Right lobe of liver (tissue), 6 donors: Measurements from ENCODE around the gene LLPH. TPM values are rescaled to one million over a fixed set of nuclear protein-coding genes. Genes with fewer than 3 reads are reported as not detected.
A peak's percentile ranks its signal among the peaks of the same experiment; 100 is the strongest.
"Not testable (repeated sequence)": the region's sequence is repeated elsewhere in the genome, so short reads cannot be mapped to it uniquely, and the experiment has no call there.

ENCODE experiments used
- ATAC-seq, 4 donors: fragments of 200-7000 bp; cut with Tn5 transposase; one replicate each; pipeline ENCODE4 v1.9.1; 2020; ENCODE audit warnings: mild to moderate bottlenecking in 4 of 4, moderate library complexity in 4 of 4
- DNase-seq, 3 donors: peaks; one replicate each; pipeline ENCODE4 v3.0.0-alpha.2; 2020
- H3K27ac ChIP-seq, 3 donors: fragments of 200-600 bp; one replicate each; pipeline ENCODE4 v1.8.0; 2022
- H3K27me3 ChIP-seq, 2 donors: fragments of 200-600 bp; one replicate each; pipeline ENCODE4 v1.8.0; 2022
- H3K36me3 ChIP-seq, 4 donors: fragments of 200-600 bp; sonication (generic) in 1 of 4; one replicate each; pipeline versions ENCODE4 v1.5.1 to v1.8.0; 2017 to 2022; ENCODE audit warnings: control low read depth in 1 of 4
- H3K4me1 ChIP-seq, 4 donors: fragments of 200-600 bp; sonication (generic) in 1 of 4; one replicate each; pipeline versions ENCODE4 v1.5.1 to v1.8.0; 2017 to 2022; ENCODE audit warnings: control low read depth in 1 of 4
- H3K4me3 ChIP-seq, 3 donors: fragments of 200-600 bp; one replicate each; pipeline ENCODE4 v1.8.0; 2022
- H3K9me3 ChIP-seq, 4 donors: fragments of 200-600 bp; sonication (generic) in 1 of 4; one replicate each; pipeline versions ENCODE4 v1.5.1 to v1.8.0; 2017 to 2022; ENCODE audit warnings: control low read depth in 1 of 4
- POLR2A ChIP-seq: fragments of 450-650 bp; IDR thresholded peaks from one replicate; pipeline ENCODE4 v1.6.1; 2017; ENCODE audit warnings: antibody characterized with exemption, mild to moderate bottlenecking
- WGBS: methylation state at CpG from one replicate; pipeline ENCODE4 v1.1.6; 2018; ENCODE audit warnings: low coverage, low lambda C conversion rate; ENCODE audit not compliant: insufficient coverage; ENCODE audit errors: missing lambda C conversion rate; 5-methylcytosine and 5-hydroxymethylcytosine counted together
- intact Hi-C, 2 donors: fragments of 100-400 bp; cut with DNase I; formaldehyde crosslinking; loops; one replicate each; pipeline versions ENCODE4 v1.11.2 to v1.14.1; 2022
- long read RNA-seq: library from polyadenylated mRNA; unstranded; transcript quantifications from one replicate; pipeline ENCODE4 v2.0.0, GENCODE V29; 2019
- total RNA-seq, 6 experiments: library from RNA; depleted of rRNA in 2 of 6; stranded (reverse); fragments of >200 nt in 2 of 6; fragmentation: NEBNext Ultra II Directional in 3 of 6; extraction: Animal tissue kit (Norgen Biotek cat#: 25700) in 3 of 6; gene quantifications; one replicate each; pipeline versions ENCODE4 v1.1.0 to v1.2.4, GENCODE V29; 2016 to 2023
- TF ChIP-seq, protein P1 (sequence below), 4 donors: fragments of 200-600 bp in 3 of 4; fragments of 450-650 bp in 1 of 4; IDR thresholded peaks; one replicate each; pipeline versions ENCODE4 v1.5.1 to v1.8.0; 2016 to 2022; ENCODE audit warnings: antibody characterized with exemption in 4 of 4, mild to moderate bottlenecking in 2 of 4
- donor health status: DM: no; HTN: yes; CAD: no.
- donor health status: DM: no; HTN: no; CAD: no.
- donor health status: DM: no; HTN: no; CAD: no.
- donor health status: DM: no; HTN: yes; CAD: no.
- donor health status: DM: no; HTN: yes; CAD: no.

Gene LLPH
- 10 to 100 TPM in 2 of 6 experiments, 1 to 10 TPM in 4; 5.2 to 13.0 (median 7.8) TPM for total RNA-seq
- long read RNA-seq, full-length matches to known transcripts = 6 of 6 reads
- long read RNA-seq, partial matches to known transcripts = 0 of 6 reads
- long read RNA-seq, other reads (novel, unspliced or antisense) = 0 of 6 reads

DNA sequence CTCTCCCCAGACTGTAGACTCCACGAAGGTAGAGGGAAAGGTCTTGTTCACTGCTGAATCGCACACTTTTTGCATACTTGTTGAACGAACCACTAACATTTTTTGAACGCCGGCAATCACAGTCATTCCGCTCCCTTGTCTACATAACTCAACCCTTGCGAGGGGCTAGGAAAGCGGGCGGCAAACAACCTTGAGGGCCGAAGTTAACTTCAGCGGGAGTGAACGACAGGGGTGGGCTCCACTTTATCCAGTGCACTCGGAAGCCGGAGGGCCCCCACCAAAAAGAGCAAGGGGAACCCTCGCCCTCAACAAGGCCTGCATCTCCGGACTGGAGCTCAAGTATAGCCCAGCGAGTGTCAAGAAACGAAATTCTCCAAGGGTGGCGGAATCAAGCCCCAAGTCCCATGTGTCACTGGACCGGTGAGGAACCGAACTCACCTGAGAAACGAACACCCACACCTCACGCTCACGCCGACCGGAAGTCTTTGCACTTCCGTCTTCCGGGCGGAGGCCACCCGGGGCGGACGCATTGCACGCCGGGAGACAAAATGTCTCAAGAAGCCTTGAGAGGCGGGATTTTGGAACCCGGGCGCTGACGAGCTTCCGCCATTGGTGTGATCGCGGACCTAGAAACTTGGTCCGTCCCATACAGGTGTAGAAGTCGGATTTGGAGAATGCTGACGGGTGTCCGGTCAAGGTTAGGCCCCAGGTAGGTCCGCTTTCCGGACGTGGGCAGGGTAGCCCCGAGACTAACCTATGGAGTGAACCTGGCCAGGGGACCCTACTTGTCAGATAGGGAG is at the start of gene LLPH:
Gene LLPH, minus strand, starts transcription at position 484 of the 800 bp plus-strand sequence. CDS start 1,644 bp downstream, outside the sequence.
- DNase-seq (peak; percentile 91 to 93 (median 92)), ATAC-seq (peak; percentile 98 to 100 (median 99))
- Histone ChIP-seq H3K27me3 (no peaks in the 10 kb centered on the region), H3K36me3 (peaks cover 0 to 25% (median 2%) of the 10 kb centered on the region in 4 donors), H3K27ac (peak within 1 kb of the TSS; percentile 49 to 73 (median 51)), H3K4me3 (peak within 1 kb of the TSS; percentile 63 to 92 (median 69)), H3K4me1 (peaks cover 0 to 15% (median 3%) of the 10 kb centered on the region in 4 donors), H3K9me3 (no peaks in the 10 kb centered on the region)
- 0% methylated on average over 14 of the region's 49 CpGs for WGBS
- TF ChIP-seq POLR2A = peak; percentile 51
- TF ChIP-seq, protein P1, sequence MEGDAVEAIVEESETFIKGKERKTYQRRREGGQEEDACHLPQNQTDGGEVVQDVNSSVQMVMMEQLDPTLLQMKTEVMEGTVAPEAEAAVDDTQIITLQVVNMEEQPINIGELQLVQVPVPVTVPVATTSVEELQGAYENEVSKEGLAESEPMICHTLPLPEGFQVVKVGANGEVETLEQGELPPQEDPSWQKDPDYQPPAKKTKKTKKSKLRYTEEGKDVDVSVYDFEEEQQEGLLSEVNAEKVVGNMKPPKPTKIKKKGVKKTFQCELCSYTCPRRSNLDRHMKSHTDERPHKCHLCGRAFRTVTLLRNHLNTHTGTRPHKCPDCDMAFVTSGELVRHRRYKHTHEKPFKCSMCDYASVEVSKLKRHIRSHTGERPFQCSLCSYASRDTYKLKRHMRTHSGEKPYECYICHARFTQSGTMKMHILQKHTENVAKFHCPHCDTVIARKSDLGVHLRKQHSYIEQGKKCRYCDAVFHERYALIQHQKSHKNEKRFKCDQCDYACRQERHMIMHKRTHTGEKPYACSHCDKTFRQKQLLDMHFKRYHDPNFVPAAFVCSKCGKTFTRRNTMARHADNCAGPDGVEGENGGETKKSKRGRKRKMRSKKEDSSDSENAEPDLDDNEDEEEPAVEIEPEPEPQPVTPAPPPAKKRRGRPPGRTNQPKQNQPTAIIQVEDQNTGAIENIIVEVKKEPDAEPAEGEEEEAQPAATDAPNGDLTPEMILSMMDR (IDR thresholded peaks at IDR 0.05) = no peak
- intact Hi-C loops = no loop called here

DNA sequence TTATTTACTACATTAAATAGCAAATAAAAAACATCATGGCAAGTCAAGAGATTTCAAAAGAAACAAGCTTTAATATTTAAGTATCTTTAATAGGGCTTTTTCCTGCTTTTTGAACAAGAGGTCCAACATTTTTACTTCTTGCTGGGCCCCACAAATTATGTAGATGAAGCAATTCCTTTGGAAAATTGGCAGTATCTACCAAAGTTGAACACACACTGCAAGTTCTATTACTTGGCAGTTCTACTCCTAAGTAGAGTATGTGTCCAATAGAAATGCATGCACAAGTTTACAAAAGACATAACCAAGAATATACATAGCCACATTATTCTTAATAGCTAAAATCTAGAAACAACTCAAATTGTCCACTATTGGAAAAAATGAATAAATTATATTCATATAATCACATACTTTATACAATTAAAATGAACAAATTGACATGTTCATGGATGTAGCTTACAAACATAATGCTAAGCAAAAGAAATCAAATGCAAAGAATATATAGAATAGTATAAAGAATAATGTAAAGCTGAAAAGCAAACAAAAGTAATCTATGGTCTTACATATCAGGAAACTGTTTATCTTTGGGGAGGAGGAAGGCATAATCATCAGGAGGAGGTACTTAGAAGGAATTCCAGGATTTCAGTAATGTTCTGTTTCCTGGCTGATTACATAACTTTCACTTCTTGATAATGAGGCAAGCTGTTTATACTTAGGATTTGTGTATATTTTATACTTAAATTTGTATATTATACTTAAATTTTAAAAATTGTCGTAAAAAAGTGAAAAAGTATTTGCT is 45.8 kb upstream of the LLPH start:
- no peaks in the 10 kb centered on the region for H3K9me3 ChIP-seq
- peak in 3 of 4 donors; percentile 18 to 54 (median 47) for ATAC-seq
- intact Hi-C loops = no loop called here
- H3K36me3 ChIP-seq = no peaks in the 10 kb centered on the region
- peaks cover 0 to 4% (median 0%) of the 10 kb centered on the region in 4 donors for H3K4me1 ChIP-seq
- no peak overlapping the region for H3K27ac ChIP-seq
- no peak for DNase-seq
- H3K4me3 ChIP-seq = no peak overlapping the region
- WGBS = 18% methylated on average over 1 of the region's 1 CpG
- H3K27me3 ChIP-seq = no peaks in the 10 kb centered on the region
- TF ChIP-seq POLR2A = no peak

DNA sequence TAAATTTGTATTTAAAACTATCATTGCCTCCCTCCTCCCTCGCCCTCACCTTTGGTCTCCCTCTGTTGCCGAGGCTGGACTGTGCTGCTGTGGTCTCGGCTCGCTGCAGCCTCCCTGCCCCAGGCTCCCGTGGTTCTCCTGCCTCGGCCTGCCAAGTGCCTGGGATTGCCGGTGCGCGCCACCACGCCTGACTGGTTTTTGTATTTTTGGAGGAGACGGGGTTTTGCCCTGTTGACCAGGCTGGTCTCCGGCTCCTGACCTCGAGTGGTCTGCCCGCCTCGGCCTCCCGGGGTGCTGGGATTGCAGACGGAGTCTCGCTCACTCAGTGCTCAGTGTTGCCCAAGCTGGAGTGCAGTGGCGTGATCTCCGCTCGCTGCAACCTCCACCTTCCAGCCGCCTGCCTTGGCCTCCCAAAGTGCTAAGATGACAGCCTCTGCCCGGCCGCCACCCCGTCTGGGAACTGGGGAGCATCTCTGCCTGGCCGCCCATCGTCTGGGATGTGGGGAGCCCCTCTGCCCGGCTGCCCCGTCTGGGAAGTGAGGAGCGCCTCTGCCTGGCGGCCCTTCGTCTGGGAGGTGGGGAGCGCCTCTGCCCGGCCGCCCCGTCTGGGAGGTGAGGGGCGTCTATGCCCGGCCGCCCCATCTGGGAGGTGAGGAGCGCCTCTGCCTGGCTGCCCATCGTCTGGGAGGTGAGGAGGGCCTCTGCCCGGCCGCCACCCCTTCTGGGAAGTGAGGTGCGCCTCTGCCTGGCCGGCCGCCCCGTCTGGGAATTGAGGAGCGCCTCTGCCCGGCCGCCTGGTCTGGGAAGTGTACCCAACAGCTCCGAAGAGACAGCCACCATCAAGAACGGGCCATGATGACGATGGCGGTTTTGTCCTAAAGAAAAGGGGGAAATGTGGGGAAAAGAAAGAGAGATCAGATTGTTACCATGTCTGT is 44.1 kb upstream of the LLPH start:
- WGBS = 80% methylated on average over 9 of the region's 54 CpGs
- ATAC-seq, intact Hi-C loops, H3K27ac ChIP-seq, H3K27me3 ChIP-seq, H3K4me3 ChIP-seq, H3K9me3 ChIP-seq, DNase-seq, H3K4me1 ChIP-seq, H3K36me3 ChIP-seq: not testable (repeated sequence)

DNA sequence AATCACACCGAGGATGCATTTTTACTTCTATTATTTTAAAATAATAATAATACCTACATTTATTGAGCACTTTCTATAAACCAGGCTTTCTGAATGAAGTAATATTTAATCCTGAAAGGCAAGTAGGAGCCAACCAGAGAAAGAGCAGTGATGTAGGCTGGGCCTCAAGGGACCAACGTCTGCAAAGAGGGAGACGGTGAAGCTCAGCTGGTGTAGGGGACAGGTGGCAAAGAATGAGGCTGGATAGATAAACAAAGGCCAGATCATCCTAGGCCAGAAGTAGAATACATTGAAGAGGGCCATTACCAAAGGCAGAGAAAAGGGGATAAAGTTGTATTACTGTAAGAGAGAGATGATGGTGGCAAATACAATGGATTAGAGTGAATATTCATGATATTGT is 40.1 kb upstream of the LLPH start:
- no peak for ATAC-seq
- Histone ChIP-seq H3K9me3 (no peaks in the 10 kb centered on the region), H3K4me3 (peak overlapping the region in 1 of 3 donors; percentile 80), H3K36me3 (no peaks in the 10 kb centered on the region), H3K27ac (peak overlapping the region in 2 of 3 donors; percentile 98 to 99), H3K4me1 (peaks cover 0 to 8% (median 0%) of the 10 kb centered on the region in 4 donors), H3K27me3 (no peaks in the 10 kb centered on the region)
- TF ChIP-seq, protein P1 (IDR thresholded peaks at IDR 0.05) = no peak
- no peak for TF ChIP-seq POLR2A
- intact Hi-C loops = no loop called here
- WGBS = 96% methylated on average over 3 of the region's 3 CpGs
- no peak for DNase-seq
